ENCODE results near the gene PRLR. TPM values are rescaled to one million over a fixed set of nuclear protein-coding genes. Genes with fewer than 3 reads are reported as not detected.

The PRLR gene
- total and polyA plus RNA-seq, 2 of the 8 experiments (the other 6 are each of a cell fraction or from before 2014, with no cell fraction given), result 0.53 to 2.5 TPM

DNA sequence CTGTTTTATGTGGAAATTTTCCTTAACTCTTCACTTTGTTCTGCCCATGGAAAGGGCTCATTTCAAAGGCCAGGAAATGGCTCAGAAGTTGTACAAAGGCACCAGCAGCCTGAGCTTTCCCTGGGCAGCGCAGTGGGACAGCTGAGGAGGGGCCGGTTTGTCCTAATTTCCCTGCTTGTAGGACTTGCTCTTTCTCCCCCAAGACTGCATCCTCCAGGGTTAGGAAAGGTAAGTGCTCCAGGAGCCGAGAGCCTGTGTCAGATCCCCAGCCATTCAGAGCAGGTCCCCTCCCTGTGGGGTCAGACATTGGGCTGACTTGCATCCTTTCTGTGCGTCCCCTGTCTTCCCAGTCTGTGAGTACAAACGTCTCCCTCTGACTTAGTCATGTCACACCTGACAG lies 226.1 kb downstream of the PRLR start (continued):
- TF ChIP-seq, protein P1, sequence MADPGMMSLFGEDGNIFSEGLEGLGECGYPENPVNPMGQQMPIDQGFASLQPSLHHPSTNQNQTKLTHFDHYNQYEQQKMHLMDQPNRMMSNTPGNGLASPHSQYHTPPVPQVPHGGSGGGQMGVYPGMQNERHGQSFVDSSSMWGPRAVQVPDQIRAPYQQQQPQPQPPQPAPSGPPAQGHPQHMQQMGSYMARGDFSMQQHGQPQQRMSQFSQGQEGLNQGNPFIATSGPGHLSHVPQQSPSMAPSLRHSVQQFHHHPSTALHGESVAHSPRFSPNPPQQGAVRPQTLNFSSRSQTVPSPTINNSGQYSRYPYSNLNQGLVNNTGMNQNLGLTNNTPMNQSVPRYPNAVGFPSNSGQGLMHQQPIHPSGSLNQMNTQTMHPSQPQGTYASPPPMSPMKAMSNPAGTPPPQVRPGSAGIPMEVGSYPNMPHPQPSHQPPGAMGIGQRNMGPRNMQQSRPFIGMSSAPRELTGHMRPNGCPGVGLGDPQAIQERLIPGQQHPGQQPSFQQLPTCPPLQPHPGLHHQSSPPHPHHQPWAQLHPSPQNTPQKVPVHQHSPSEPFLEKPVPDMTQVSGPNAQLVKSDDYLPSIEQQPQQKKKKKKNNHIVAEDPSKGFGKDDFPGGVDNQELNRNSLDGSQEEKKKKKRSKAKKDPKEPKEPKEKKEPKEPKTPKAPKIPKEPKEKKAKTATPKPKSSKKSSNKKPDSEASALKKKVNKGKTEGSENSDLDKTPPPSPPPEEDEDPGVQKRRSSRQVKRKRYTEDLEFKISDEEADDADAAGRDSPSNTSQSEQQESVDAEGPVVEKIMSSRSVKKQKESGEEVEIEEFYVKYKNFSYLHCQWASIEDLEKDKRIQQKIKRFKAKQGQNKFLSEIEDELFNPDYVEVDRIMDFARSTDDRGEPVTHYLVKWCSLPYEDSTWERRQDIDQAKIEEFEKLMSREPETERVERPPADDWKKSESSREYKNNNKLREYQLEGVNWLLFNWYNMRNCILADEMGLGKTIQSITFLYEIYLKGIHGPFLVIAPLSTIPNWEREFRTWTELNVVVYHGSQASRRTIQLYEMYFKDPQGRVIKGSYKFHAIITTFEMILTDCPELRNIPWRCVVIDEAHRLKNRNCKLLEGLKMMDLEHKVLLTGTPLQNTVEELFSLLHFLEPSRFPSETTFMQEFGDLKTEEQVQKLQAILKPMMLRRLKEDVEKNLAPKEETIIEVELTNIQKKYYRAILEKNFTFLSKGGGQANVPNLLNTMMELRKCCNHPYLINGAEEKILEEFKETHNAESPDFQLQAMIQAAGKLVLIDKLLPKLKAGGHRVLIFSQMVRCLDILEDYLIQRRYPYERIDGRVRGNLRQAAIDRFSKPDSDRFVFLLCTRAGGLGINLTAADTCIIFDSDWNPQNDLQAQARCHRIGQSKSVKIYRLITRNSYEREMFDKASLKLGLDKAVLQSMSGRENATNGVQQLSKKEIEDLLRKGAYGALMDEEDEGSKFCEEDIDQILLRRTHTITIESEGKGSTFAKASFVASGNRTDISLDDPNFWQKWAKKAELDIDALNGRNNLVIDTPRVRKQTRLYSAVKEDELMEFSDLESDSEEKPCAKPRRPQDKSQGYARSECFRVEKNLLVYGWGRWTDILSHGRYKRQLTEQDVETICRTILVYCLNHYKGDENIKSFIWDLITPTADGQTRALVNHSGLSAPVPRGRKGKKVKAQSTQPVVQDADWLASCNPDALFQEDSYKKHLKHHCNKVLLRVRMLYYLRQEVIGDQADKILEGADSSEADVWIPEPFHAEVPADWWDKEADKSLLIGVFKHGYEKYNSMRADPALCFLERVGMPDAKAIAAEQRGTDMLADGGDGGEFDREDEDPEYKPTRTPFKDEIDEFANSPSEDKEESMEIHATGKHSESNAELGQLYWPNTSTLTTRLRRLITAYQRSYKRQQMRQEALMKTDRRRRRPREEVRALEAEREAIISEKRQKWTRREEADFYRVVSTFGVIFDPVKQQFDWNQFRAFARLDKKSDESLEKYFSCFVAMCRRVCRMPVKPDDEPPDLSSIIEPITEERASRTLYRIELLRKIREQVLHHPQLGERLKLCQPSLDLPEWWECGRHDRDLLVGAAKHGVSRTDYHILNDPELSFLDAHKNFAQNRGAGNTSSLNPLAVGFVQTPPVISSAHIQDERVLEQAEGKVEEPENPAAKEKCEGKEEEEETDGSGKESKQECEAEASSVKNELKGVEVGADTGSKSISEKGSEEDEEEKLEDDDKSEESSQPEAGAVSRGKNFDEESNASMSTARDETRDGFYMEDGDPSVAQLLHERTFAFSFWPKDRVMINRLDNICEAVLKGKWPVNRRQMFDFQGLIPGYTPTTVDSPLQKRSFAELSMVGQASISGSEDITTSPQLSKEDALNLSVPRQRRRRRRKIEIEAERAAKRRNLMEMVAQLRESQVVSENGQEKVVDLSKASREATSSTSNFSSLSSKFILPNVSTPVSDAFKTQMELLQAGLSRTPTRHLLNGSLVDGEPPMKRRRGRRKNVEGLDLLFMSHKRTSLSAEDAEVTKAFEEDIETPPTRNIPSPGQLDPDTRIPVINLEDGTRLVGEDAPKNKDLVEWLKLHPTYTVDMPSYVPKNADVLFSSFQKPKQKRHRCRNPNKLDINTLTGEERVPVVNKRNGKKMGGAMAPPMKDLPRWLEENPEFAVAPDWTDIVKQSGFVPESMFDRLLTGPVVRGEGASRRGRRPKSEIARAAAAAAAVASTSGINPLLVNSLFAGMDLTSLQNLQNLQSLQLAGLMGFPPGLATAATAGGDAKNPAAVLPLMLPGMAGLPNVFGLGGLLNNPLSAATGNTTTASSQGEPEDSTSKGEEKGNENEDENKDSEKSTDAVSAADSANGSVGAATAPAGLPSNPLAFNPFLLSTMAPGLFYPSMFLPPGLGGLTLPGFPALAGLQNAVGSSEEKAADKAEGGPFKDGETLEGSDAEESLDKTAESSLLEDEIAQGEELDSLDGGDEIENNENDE (IDR thresholded peaks at IDR 0.05; ENCODE audit: insufficient replicate concordance, low read length), result no peak
- TF ChIP-seq POLR2AphosphoS5 (IDR thresholded peaks at IDR 0.05; ENCODE audit: low read depth, low read length), result no peak
- TF ChIP-seq TAF7 (optimal IDR thresholded peaks at IDR 0.05; ENCODE audit: borderline replicate concordance, low read depth, low read length), result no peak
- TF ChIP-seq RFX5 (IDR thresholded peaks at IDR 0.05; ENCODE audit: borderline replicate concordance, low read depth, low read length), result no peak
- TF ChIP-seq SP4 (IDR thresholded peaks at IDR 0.05; ENCODE audit: low read length), result no peak
- TF ChIP-seq FOSL1 (IDR thresholded peaks at IDR 0.05; ENCODE audit: insufficient read depth, low read depth, low read length), result no peak
- no peak for TF ChIP-seq TCF12 (IDR thresholded peaks at IDR 0.05; ENCODE audit: low read depth, low read length)
- TF ChIP-seq PHF8 (conservative IDR thresholded peaks at IDR 0.05; ENCODE audit: low read depth, low read length), result no peak
- TF ChIP-seq, protein P2, sequence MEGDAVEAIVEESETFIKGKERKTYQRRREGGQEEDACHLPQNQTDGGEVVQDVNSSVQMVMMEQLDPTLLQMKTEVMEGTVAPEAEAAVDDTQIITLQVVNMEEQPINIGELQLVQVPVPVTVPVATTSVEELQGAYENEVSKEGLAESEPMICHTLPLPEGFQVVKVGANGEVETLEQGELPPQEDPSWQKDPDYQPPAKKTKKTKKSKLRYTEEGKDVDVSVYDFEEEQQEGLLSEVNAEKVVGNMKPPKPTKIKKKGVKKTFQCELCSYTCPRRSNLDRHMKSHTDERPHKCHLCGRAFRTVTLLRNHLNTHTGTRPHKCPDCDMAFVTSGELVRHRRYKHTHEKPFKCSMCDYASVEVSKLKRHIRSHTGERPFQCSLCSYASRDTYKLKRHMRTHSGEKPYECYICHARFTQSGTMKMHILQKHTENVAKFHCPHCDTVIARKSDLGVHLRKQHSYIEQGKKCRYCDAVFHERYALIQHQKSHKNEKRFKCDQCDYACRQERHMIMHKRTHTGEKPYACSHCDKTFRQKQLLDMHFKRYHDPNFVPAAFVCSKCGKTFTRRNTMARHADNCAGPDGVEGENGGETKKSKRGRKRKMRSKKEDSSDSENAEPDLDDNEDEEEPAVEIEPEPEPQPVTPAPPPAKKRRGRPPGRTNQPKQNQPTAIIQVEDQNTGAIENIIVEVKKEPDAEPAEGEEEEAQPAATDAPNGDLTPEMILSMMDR (IDR thresholded peaks at IDR 0.05; ENCODE audit: control extremely low read depth in 1 of 3, insufficient read depth in 1 of 3, low read depth in 1 of 3, low read length in 3 of 3), result no peak
